ACC112 (cell line): ENCODE measurements around the gene NKX2-2.

Experiments
- H2AFZ ChIP-seq: fragments of 200-600 bp; sonication (generic); one replicate; pipeline ENCODE4 v1.6.0; 2017; ENCODE audit warnings: antibody characterized with exemption, low read length; ENCODE audit not compliant: unreplicated experiment
- H3K27ac ChIP-seq: fragments of 200-600 bp; sonication (generic); 2 replicates; pipeline ENCODE4 v1.5.1; 2014; ENCODE audit warnings: low read depth, mild to moderate bottlenecking, antibody characterized with exemption, low read length, moderate library complexity
- H3K27me3 ChIP-seq: fragments of 200-600 bp; sonication (generic); 2 replicates; pipeline ENCODE4 v1.6.1; 2014; ENCODE audit warnings: mild to moderate bottlenecking, antibody characterized with exemption, low read length, moderate library complexity, mixed read lengths; ENCODE audit not compliant: insufficient read depth
- H3K36me3 ChIP-seq: fragments of 200-600 bp; sonication (generic); 2 replicates; pipeline ENCODE4 v1.6.1; 2016; ENCODE audit warnings: mild to moderate bottlenecking, antibody characterized with exemption, low read length, moderate library complexity, mixed read lengths; ENCODE audit not compliant: insufficient read depth
- H3K4me1 ChIP-seq: fragments of 200-600 bp; sonication (generic); one replicate; pipeline ENCODE4 v1.6.1; 2016; ENCODE audit warnings: low read length, mixed read lengths; ENCODE audit not compliant: insufficient read depth, unreplicated experiment, control insufficient read depth
- H3K4me3 ChIP-seq: fragments of 200-600 bp; sonication (generic); 2 replicates; pipeline ENCODE4 v1.5.1; 2014; ENCODE audit warnings: mild to moderate bottlenecking, low read depth, low read length
- H3K79me2 ChIP-seq: fragments of 200-600 bp; sonication (generic); one replicate; pipeline ENCODE4 v1.6.0; 2016; ENCODE audit warnings: low read length; ENCODE audit not compliant: control insufficient read depth, unreplicated experiment, insufficient read depth

NKX2-2 gene

GRCh38 chr20:21521596-21522480 lies 8.0 kb upstream of the NKX2-2 start:
- no peak overlapping the region for H2AFZ ChIP-seq
- no peak overlapping the region for H3K4me3 ChIP-seq
- no peaks in the 10 kb centered on the region for H3K79me2 ChIP-seq
- peaks cover 99% of the 10 kb centered on the region for H3K27me3 ChIP-seq
- no peak overlapping the region for H3K27ac ChIP-seq
- no peaks in the 10 kb centered on the region for H3K4me1 ChIP-seq
- no peaks in the 10 kb centered on the region for H3K36me3 ChIP-seq

DNA sequence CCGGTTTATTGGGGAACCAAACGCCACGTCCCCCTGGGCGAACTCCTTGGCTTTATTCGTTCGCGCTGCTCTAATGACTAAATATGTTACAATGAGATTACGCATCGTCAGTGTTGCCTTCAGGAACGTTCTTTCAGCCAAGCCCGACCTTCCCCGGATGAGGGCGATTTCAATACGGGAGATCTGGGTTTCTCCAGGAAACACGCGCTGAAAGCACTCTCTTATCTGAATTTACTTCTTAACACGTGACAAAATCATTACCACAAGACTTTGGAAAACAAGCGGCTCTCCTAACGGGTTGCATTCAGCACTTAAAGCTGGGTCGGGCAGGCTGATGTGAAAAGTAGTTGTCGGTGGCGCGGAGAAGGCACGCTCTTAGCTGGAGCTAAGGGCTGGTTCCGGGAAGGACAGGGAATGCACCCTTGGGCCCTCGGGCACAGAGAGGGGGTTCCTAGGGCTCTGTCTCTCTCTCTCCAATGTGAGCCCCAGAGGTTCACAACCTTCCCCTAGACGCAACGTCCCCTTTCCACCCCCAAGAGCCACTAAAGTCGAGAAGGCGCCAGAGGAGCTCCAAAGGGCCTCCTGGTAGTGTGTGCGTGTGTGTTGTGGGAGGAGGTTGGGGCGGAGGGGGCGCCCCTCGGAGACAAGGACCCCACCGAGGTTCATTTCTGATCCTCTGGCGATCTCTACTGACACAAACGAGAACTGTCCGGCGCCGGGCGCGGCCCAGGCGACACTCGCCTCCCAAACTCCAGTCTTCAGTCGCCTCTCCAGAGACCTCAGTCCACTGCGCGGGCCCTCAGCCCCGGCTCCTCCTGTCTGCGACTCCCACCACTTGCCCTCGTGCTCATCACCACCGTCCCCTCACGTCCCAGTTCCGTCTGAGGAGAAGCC lies 7.1 kb upstream of the NKX2-2 start:
- Histone ChIP-seq H3K27ac (no peak overlapping the region), H2AFZ (no peak overlapping the region), H3K36me3 (no peaks in the 10 kb centered on the region), H3K79me2 (no peaks in the 10 kb centered on the region), H3K4me1 (no peaks in the 10 kb centered on the region), H3K27me3 (peaks cover 99% of the 10 kb centered on the region), H3K4me3 (no peak overlapping the region)

GRCh38 chr20:21519136-21519584 lies 5.3 kb upstream of the NKX2-2 start:
- no peak overlapping the region for H3K4me3 ChIP-seq
- no peaks in the 10 kb centered on the region for H3K4me1 ChIP-seq
- no peaks in the 10 kb centered on the region for H3K36me3 ChIP-seq
- H3K79me2 ChIP-seq = no peaks in the 10 kb centered on the region
- peaks cover 98% of the 10 kb centered on the region for H3K27me3 ChIP-seq
- no peak overlapping the region for H3K27ac ChIP-seq
- no peak overlapping the region for H2AFZ ChIP-seq

GRCh38 chr20:21518292-21518991 lies 4.6 kb upstream of the NKX2-2 start:
- no peak overlapping the region for H3K4me3 ChIP-seq
- H3K79me2 ChIP-seq = no peaks in the 10 kb centered on the region
- no peak overlapping the region for H3K27ac ChIP-seq
- H2AFZ ChIP-seq = no peak overlapping the region
- peaks cover 98% of the 10 kb centered on the region for H3K27me3 ChIP-seq
- no peaks in the 10 kb centered on the region for H3K36me3 ChIP-seq
- H3K4me1 ChIP-seq = no peaks in the 10 kb centered on the region

DNA sequence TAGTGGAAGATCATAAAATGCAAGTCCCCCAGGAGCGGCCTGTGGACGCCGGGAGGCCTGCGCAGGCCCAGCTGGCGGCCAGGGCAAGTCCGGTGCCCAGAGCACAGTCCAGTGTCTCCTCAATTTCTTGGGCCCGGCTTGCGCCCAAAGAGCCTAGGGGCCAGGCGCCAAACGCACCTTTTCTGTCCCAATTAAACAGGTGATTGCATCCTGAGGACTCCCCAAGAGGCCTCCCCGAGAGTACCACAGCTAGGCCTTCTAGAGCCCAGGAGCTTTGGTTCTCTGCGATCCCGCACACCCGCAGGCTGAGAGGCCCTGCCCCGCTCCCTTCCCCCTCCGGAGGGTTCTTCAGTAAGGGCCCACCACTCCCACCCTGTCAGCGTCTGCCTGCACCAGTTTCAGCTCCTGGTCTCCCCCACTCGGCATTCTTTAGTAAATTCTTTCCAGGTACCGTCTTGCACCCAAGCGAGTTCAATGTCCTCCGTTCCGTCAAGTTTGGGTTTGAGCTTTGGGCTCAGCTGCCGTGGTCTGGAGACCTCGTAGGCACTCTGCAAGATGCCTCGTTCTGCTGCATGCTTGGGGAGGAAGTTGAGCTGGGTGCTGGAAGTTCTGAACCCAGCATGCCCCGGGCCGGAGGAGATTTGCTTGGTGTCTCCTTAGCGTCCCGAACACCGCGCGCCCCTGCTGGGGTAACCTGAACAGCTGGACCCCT lies 3.9 kb upstream of the NKX2-2 start:
- peaks cover 98% of the 10 kb centered on the region for H3K27me3 ChIP-seq
- H3K79me2 ChIP-seq = no peaks in the 10 kb centered on the region
- H3K27ac ChIP-seq = no peak overlapping the region
- no peaks in the 10 kb centered on the region for H3K4me1 ChIP-seq
- no peak overlapping the region for H3K4me3 ChIP-seq
- no peaks in the 10 kb centered on the region for H3K36me3 ChIP-seq
- H2AFZ ChIP-seq = no peak overlapping the region

- Histone ChIP-seq H2AFZ (no peak overlapping the region), H3K4me3 (no peak overlapping the region), H3K4me1 (no peaks in the 10 kb centered on the region), H3K27me3 (peaks cover 99% of the 10 kb centered on the region), H3K27ac (no peak overlapping the region), H3K79me2 (no peaks in the 10 kb centered on the region), H3K36me3 (no peaks in the 10 kb centered on the region)
Observed at GRCh38 chr20:21516861-21517565, 3.1 kb upstream of the NKX2-2 start.

DNA sequence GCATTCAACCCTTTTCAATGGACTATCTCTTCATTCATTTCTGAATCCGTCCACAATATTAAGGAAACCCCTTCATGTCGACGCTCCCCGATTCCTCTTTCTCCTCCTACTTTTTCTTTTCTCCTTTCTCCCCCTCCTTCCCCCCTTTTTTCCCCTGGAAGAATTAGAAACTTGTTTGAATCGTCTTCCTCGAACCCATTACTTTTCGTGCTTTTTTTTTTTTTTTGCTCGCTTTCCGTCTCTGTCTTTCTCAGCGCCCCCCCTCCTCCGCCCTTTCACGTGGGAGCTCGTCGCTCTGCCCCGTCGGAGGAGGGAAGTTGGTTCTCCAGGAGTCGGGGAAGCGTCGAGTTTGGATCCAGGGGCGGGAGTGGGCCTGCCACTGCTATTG lies 2.3 kb upstream of the NKX2-2 start:
- Histone ChIP-seq H3K4me1 (no peaks in the 10 kb centered on the region), H3K79me2 (no peaks in the 10 kb centered on the region), H2AFZ (no peak overlapping the region), H3K27ac (no peak overlapping the region), H3K36me3 (no peaks in the 10 kb centered on the region), H3K4me3 (no peak overlapping the region), H3K27me3 (peaks cover 98% of the 10 kb centered on the region)

DNA sequence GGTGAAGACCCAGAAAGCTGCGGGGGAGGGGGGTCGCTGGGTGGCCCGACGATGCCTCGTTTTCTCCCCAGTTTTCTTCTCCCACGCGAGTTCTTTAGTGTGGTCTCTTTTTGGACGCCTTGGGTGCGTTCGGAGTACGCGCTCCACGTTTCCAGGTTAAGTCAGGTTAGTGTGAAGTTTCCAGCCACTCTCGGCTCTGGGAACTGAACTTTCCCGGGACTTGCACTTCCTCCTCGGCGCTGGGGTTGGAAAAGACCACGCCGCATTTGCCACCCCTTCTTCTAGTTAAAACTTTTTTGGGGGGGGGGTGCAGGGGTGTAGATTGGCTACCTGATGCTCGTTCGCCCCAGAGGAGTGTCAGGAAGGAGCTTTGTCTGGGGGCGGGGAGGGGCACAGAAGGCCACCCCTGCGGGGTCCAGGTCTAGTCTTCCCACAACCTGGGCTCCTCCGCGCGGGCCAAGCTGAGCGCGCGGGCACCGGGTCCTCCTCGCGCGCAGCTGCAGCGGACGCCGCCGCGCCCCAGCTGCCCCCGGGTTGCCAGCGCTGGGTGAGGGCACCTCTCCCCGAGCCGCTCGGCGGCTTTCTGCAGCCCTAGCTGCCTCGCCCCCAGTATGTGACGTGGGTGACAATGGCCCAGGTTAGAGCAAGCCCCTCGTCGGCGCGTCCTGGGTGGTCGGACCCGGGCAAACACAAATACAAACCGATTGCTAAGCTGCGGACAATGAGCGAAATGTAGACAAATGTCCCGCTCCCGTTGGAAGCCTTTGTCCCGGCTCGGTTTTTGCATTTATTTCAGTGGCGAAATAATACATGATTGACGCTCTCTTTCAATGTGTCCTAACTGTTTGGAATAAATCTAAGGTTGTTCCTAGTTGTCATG lies 1.7 kb upstream of the NKX2-2 start:
- Histone ChIP-seq H3K27me3 (peaks cover 98% of the 10 kb centered on the region), H3K79me2 (no peaks in the 10 kb centered on the region), H3K4me1 (no peaks in the 10 kb centered on the region), H2AFZ (no peak overlapping the region), H3K36me3 (no peaks in the 10 kb centered on the region), H3K27ac (no peak overlapping the region), H3K4me3 (no peak overlapping the region)

DNA sequence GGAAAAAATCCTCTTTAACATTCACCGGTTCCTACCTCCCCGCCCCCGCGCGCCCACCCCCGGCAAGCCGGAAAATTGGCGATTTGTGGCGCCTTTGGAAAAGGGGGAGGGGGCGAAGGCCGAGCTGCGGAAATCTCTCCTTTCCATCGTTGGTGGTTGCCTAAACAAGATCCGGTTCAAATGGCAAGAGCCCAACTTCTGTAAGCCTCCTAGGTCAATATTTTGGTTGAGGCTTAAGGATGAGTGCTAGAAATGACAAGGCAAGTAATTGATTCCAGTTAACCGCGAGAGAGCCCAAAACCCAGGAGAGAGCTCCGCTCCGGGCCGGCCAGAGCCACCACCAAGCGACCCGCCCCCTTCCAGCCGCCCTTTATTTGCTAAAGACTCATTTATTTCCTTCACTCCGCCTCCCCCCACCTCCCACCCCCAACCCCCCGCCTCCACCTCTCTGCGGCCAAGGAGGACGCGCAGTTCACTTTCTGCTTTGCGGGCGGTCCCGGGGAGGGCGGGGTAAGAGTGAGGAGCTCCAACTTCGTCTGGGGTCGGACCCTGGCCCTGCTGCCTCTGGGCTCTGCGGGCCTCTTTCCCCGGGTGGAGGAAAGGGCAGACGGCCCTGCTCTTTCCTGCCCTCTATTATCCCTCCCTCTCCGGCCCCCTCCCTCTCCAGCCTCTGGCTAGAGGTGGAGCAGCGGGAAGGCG lies 838 bp upstream of the NKX2-2 start:
- no peaks in the 10 kb centered on the region for H3K36me3 ChIP-seq
- H3K4me1 ChIP-seq = no peaks in the 10 kb centered on the region
- peaks cover 98% of the 10 kb centered on the region for H3K27me3 ChIP-seq

More for the DNA sequence above, 838 bp upstream of the NKX2-2 start:
- no peak overlapping the region for H2AFZ ChIP-seq
- no peaks in the 10 kb centered on the region for H3K79me2 ChIP-seq
- H3K4me3 ChIP-seq = peak overlapping the region; percentile 53
- no peak overlapping the region for H3K27ac ChIP-seq
